H9 (cell line): ENCODE data around the gene GPR32. TPM values are rescaled to one million over a fixed set of nuclear protein-coding genes. Genes with fewer than 3 reads are reported as not detected.

Source experiments
- DNase-seq: peaks from one replicate; pipeline ENCODE4 v3.0.0-alpha.2; 2017
- H2AFZ ChIP-seq: one replicate; pipeline ENCODE4 v1.6.1; 2013; ENCODE audit warnings: mild to moderate bottlenecking, low read length, control low read depth, moderate library complexity
- H2AK5ac ChIP-seq: 2 replicates; pipeline ENCODE4 v1.6.1; 2013; ENCODE audit warnings: low read length, control low read depth, mixed read lengths; ENCODE audit not compliant: insufficient read length
- H2BK120ac ChIP-seq: one replicate; pipeline ENCODE4 v1.6.1; 2013; ENCODE audit warnings: low read depth, mild to moderate bottlenecking, low read length, control low read depth, inconsistent platforms; ENCODE audit not compliant: poor library complexity, severe bottlenecking
- H2BK12ac ChIP-seq: 2 replicates; pipeline ENCODE4 v1.6.1; 2013; ENCODE audit warnings: low read length, control low read depth, mixed read lengths, low read depth; ENCODE audit not compliant: insufficient read length
- H2BK15ac ChIP-seq: 2 replicates; pipeline ENCODE4 v1.6.1; 2013; ENCODE audit warnings: low read depth, low read length, control low read depth
- H2BK20ac ChIP-seq: one replicate; pipeline ENCODE4 v1.6.1; 2013; ENCODE audit warnings: low read depth, mild to moderate bottlenecking, low read length, control low read depth, inconsistent platforms; ENCODE audit not compliant: poor library complexity, severe bottlenecking
- H2BK5ac ChIP-seq: 2 replicates; pipeline ENCODE4 v1.6.1; 2013; ENCODE audit warnings: low read length, control low read depth, mixed read lengths; ENCODE audit not compliant: insufficient read length
- H3K14ac ChIP-seq: 2 replicates; pipeline ENCODE4 v1.6.1; 2013; ENCODE audit warnings: low read length, control low read depth; ENCODE audit not compliant: insufficient read depth
- H3K18ac ChIP-seq: 2 replicates; pipeline ENCODE4 v1.6.1; 2013; ENCODE audit warnings: low read depth, mild to moderate bottlenecking, mixed read lengths, low read length, control low read depth; ENCODE audit not compliant: insufficient read length
- H3K23ac ChIP-seq: 2 replicates; pipeline ENCODE4 v1.6.1; 2013; ENCODE audit warnings: low read length, control low read depth, mixed read lengths, low read depth; ENCODE audit not compliant: insufficient read length
- H3K23me2 ChIP-seq: 2 replicates; pipeline ENCODE4 v1.6.1; 2013; ENCODE audit warnings: low read depth, mild to moderate bottlenecking, mixed read lengths, low read length, control low read depth; ENCODE audit not compliant: insufficient read length, poor library complexity, severe bottlenecking
- H3K27ac ChIP-seq: 2 replicates; pipeline ENCODE4 v1.5.1; 2013; ENCODE audit warnings: low read length, control low read depth, mixed read lengths, low read depth; ENCODE audit not compliant: insufficient read length
- H3K27me3 ChIP-seq: 2 replicates; pipeline ENCODE4 v1.6.1; 2013; ENCODE audit warnings: low read length, control low read depth, inconsistent platforms; ENCODE audit not compliant: insufficient read depth
- H3K4ac ChIP-seq: 2 replicates; pipeline ENCODE4 v1.6.1; 2013; ENCODE audit warnings: low read depth, mild to moderate bottlenecking, control low read depth, inconsistent platforms, low read length, moderate library complexity
- H3K4me1 ChIP-seq: 2 replicates; pipeline ENCODE4 v1.6.1; 2013; ENCODE audit warnings: low read length, control low read depth, inconsistent platforms; ENCODE audit not compliant: insufficient read depth
- H3K4me2 ChIP-seq: 2 replicates; pipeline ENCODE4 v1.6.1; 2013; ENCODE audit warnings: low read length, control low read depth, mixed read lengths; ENCODE audit not compliant: insufficient read length, insufficient read depth
- H3K56ac ChIP-seq: 2 replicates; pipeline ENCODE4 v1.6.1; 2013; ENCODE audit warnings: low read depth, mild to moderate bottlenecking, mixed read lengths, low read length, control low read depth; ENCODE audit not compliant: insufficient read length
- H3K79me1 ChIP-seq: 2 replicates; pipeline ENCODE4 v1.6.1; 2013; ENCODE audit warnings: low read depth, mild to moderate bottlenecking, moderate library complexity, low read length, control low read depth, inconsistent platforms; ENCODE audit not compliant: insufficient read depth, poor library complexity, severe bottlenecking
- H3K79me2 ChIP-seq: 2 replicates; pipeline ENCODE4 v1.6.1; 2013; ENCODE audit warnings: low read length, control low read depth, inconsistent platforms; ENCODE audit not compliant: insufficient read depth
- H3K9ac ChIP-seq: 2 replicates; pipeline ENCODE4 v1.6.1; 2013; ENCODE audit warnings: low read length, control low read depth, mixed read lengths; ENCODE audit not compliant: insufficient read length; ENCODE audit errors: extremely low read depth
- H3K9me3 ChIP-seq: one replicate; pipeline ENCODE4 v1.6.1; 2013; ENCODE audit warnings: low read depth, low read length, inconsistent platforms; ENCODE audit not compliant: control insufficient read depth
- H3T11ph ChIP-seq: one replicate; pipeline ENCODE4 v1.6.1; 2013; ENCODE audit warnings: mild to moderate bottlenecking, low read length, control low read depth, inconsistent platforms
- H4K20me1 ChIP-seq: one replicate; pipeline ENCODE4 v1.6.1; 2013; ENCODE audit not compliant: control insufficient read depth, insufficient read length, insufficient read depth
- H4K5ac ChIP-seq: 2 replicates; pipeline ENCODE4 v1.6.1; 2013; ENCODE audit warnings: low read depth, mild to moderate bottlenecking, mixed read lengths, low read length, control low read depth; ENCODE audit not compliant: insufficient read length
- H4K8ac ChIP-seq: replicated peaks from 2 replicates; pipeline ENCODE4 v1.6.1; 2013; ENCODE audit warnings: low read length, control low read depth, mixed read lengths, low read depth; ENCODE audit not compliant: insufficient read length
- H4K91ac ChIP-seq: 2 replicates; pipeline ENCODE4 v1.6.1; 2013; ENCODE audit warnings: low read depth, mild to moderate bottlenecking, moderate library complexity, mixed read lengths, low read length, control low read depth; ENCODE audit not compliant: insufficient read length
- H3K27ac Mint-ChIP-seq, 3 experiments: 2 replicates in 2 of 3; 3 replicates in 1 of 3; pipeline ENCODE4 v1.8.0; 2020 to 2021; ENCODE audit warnings: mixed read lengths in 3 of 3, mild to moderate bottlenecking in 1 of 3, moderate library complexity in 1 of 3
- H3K27me3 Mint-ChIP-seq: 2 replicates; pipeline ENCODE4 v1.8.0; 2021; ENCODE audit warnings: low read depth, mild to moderate bottlenecking, moderate library complexity, mixed read lengths
- H3K36me3 Mint-ChIP-seq, 3 experiments: 2 replicates in 2 of 3; 3 replicates in 1 of 3; pipeline ENCODE4 v1.8.0; 2020 to 2021; ENCODE audit warnings: low read depth in 3 of 3, mixed read lengths in 3 of 3; ENCODE audit not compliant: insufficient read depth in 1 of 3
- H3K4me1 Mint-ChIP-seq, 2 experiments: 2 replicates each; pipeline ENCODE4 v1.8.0; 2020; ENCODE audit warnings: mixed read lengths in 2 of 2
- H3K4me3 Mint-ChIP-seq, 2 experiments: 2 replicates in 1 of 2; 3 replicates in 1 of 2; pipeline ENCODE4 v1.8.0; 2020 to 2021; ENCODE audit warnings: mild to moderate bottlenecking in 2 of 2, mixed read lengths in 2 of 2, moderate library complexity in 1 of 2
- H3K9me3 Mint-ChIP-seq, 2 experiments: 2 replicates in 1 of 2; 3 replicates in 1 of 2; pipeline ENCODE4 v1.8.0; 2020; ENCODE audit warnings: mild to moderate bottlenecking in 2 of 2, mixed read lengths in 2 of 2, moderate library complexity in 1 of 2
- WGBS: extraction: QIAGEN DNeasy Blood & Tissue Kit; methylation state at CpG from one replicate; pipeline ENCODE4 v1.1.7; 2013; ENCODE audit warnings: missing lambda C conversion rate, low lambda C conversion rate, mixed read lengths; ENCODE audit not compliant: insufficient read length; ENCODE audit errors: extremely low coverage; 5-methylcytosine and 5-hydroxymethylcytosine counted together
- total RNA-seq: library from RNA; stranded (reverse); gene quantifications from 2 replicates; pipeline ENCODE4 v1.2.1, GENCODE V29; 2021
- TF ChIP-seq, protein P1 (sequence below): fragments of 200-600 bp; sonication (generic); conservative IDR thresholded peaks from 3 replicates; pipeline ENCODE4 v1.8.0; 2021; ENCODE audit warnings: antibody characterized with exemption, mild to moderate bottlenecking

Gene GPR32
- total RNA-seq, 1 experiment from 2014 or later, result not detected

DNA sequence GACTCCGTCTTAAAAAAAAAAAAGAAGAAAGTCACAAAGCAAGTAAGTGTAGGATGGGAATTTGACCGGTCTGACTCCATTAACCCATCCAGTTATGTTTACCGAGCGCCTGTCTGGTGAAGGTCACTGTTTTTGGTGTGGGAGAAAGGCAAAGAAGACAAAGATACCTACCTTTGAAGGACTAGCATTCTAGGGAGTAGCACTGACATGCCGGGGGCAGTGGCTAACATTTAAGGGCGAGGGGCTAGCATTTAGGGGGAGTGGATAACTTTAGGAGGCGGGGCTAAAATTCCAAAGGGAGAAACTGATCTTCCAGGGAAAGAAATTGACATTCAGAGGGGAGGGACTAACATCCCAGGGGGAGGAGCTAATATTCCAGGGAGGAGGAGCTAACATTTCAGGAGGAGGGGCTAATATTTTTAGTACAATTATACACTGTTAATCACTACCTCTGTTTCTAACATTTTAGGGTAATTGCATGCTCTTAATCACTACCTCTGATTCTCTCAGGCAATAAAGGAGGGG lies 8.7 kb downstream of the GPR32 start:
- Histone ChIP-seq H3K14ac (no peak overlapping the region), H4K91ac (no peak overlapping the region), H3K4me2 (no peak overlapping the region), H3K56ac (no peak overlapping the region), H2BK15ac (no peak overlapping the region), H3K18ac (no peak overlapping the region), H2BK120ac (no peak overlapping the region), H4K20me1 (no peaks in the 10 kb centered on the region), H2AK5ac (no peak overlapping the region), H4K5ac (no peak overlapping the region), H3K23me2 (no peaks in the 10 kb centered on the region), H2BK20ac (no peak overlapping the region), H3K79me2 (no peaks in the 10 kb centered on the region), H3K23ac (no peak overlapping the region), H2BK12ac (no peak overlapping the region), H3K4ac (no peak overlapping the region), H3K9me3 (no peaks in the 10 kb centered on the region), H3K27me3 (peaks cover 17% of the 10 kb centered on the region; the same call in 1 of the 2 replicates), H3K9ac (no peak overlapping the region), H3T11ph (no peak overlapping the region), H4K8ac (no peak overlapping the region), H2AFZ (no peak overlapping the region), H3K79me1 (no peaks in the 10 kb centered on the region), H2BK5ac (no peak overlapping the region), H3K4me1 (peaks cover 2% of the 10 kb centered on the region; the same call in 1 of the 2 replicates), H3K27ac (no peak overlapping the region)
- Mint-ChIP-seq H3K4me3 (peak overlapping the region in 1 of 2 experiments; percentile 72; a peak in 3 of 5 replicates), H3K27me3 (peaks cover 100% of the 10 kb centered on the region), H3K9me3 (peaks cover 2 to 7% of the 10 kb centered on the region in 2 experiments; a peak in 3 of 5 replicates), H3K4me1 (peaks cover 14 to 33% of the 10 kb centered on the region in 2 experiments), H3K36me3 (no peaks in the 10 kb centered on the region), H3K27ac (no peak overlapping the region)
- no peak for DNase-seq
- WGBS, result no CpG with 5 or more reads among the region's 7 CpGs
- TF ChIP-seq, protein P1, sequence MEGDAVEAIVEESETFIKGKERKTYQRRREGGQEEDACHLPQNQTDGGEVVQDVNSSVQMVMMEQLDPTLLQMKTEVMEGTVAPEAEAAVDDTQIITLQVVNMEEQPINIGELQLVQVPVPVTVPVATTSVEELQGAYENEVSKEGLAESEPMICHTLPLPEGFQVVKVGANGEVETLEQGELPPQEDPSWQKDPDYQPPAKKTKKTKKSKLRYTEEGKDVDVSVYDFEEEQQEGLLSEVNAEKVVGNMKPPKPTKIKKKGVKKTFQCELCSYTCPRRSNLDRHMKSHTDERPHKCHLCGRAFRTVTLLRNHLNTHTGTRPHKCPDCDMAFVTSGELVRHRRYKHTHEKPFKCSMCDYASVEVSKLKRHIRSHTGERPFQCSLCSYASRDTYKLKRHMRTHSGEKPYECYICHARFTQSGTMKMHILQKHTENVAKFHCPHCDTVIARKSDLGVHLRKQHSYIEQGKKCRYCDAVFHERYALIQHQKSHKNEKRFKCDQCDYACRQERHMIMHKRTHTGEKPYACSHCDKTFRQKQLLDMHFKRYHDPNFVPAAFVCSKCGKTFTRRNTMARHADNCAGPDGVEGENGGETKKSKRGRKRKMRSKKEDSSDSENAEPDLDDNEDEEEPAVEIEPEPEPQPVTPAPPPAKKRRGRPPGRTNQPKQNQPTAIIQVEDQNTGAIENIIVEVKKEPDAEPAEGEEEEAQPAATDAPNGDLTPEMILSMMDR, result no peak
